GM20431 (cell line): ENCODE results near the gene AGAP9.
"Not testable (repeated sequence)": the region's sequence is repeated elsewhere in the genome, so short reads cannot be mapped to it uniquely, and the experiment has no call there.

Experiments
- in situ Hi-C: fragments of 300-500 bp; cut with MseI, MboI; formaldehyde crosslinking; loops from one replicate; pipeline ENCODE4 v1.15.0; 2020; ENCODE audit warnings: low sequenced_read_pairs; ENCODE audit not compliant: unreplicated experiment

AGAP9 gene

GRCh38 chr10:47458466-47459154 lies 64.8 kb downstream of the AGAP9 start:
- in situ Hi-C loops: no loop called here

- in situ Hi-C loops: no loop called here
These were observed 65.6 kb downstream of the AGAP9 start for GRCh38 chr10:47457826-47458225.

DNA sequence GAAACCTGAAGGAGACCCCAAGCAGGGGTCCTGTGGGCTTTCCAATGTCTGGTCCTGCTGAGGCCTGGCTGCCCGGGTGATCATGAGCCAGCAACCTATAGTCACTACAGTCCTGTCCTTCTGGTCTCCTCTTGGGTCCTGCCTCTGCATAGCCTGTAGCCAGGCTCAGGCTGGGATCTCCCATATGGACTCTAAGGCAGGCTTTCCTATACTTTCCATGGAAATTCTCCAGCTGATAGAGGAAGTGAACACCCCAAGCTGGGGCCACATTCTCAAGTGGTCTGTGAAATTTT lies 66.0 kb downstream of the AGAP9 start:
- in situ Hi-C loops: no loop called here

DNA sequence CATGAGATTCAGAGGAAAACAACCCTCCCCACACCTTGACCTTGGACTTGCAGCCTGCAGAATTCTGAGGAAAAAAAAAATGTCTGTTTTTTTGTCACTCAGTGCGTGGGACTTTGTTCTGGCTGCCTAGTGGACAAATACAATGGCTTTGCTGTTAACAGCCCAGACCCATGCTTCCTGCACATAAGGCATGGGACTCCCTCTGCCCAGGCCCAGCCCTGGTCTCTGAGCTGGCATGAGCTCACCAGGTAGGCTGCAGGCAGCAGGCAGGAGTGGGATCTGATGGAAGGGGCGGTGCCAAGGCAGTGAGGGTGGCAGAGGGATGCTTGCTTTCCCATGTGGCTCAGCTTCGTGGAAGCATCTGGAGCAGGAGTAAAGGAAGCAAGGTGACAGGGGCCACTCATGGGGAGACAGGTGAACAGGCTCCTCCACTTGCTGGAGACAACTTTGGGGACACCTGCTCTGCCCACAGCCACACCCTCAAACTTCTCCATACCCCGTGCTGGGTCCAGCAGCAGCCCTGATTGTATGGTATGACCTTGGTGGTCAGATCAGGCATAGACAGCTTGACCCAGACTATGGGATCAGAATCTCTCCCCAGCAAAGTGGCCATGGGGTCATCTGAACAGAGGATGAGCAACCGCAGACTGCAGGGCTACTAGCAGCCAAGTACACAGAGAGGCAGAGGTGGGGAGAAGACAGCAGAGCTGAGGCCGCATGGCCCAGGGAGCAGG lies 66.5 kb downstream of the AGAP9 start:
- in situ Hi-C loops: no loop called here

GRCh38 chr10:47456079-47456785 lies 67.2 kb downstream of the AGAP9 start:
- in situ Hi-C loops: no loop called here

DNA sequence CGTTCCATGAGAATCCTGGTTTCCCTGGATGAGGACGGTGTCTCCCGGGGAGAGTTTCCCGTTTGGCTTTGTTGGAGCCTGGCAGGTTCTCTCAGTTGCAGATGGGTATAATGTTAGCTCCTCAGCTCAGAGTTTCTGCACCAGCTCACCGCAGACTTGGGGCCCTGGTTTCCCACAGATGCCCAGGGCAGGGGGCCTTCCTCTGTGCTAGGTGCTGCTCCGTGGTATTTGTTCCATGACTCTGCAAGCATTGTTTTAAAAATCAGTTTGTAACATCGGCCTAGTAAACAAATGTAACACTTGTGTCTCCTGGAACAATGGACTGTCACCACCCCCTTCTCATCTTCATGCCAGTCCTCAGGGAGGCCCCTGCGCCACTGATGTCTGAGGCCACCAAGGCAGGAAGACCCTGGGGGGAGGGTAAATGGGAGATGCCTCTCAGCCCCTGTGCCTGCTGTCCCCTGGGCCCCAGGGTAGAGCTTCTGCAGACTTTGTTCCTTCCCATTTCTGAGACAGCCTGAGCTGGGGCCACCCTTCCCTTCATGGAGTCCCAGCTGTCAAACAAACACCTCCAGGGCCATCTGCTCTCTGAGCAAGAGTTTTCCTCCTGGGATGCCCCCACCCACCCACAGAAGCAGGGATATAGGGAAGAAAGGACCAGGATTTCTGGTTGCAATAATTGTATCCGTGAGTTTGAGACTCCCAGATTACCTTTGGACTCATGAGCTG lies 67.9 kb downstream of the AGAP9 start:
- in situ Hi-C loops: not testable (repeated sequence)

DNA sequence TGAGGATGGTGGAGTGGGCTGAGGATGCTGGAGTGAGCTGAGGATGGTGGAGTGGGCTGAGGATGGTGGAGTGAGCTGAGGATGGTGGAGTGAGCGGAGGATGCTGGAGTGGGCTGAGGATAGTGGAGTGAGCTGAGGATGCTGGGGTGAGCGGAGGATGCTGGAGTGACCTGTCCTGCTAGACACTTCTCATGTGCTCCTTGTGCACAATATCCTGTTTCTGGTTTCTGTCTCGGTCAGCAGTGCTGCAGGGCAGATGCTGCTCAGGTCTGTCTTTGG lies 68.7 kb downstream of the AGAP9 start:
- in situ Hi-C loops: no loop called here

DNA sequence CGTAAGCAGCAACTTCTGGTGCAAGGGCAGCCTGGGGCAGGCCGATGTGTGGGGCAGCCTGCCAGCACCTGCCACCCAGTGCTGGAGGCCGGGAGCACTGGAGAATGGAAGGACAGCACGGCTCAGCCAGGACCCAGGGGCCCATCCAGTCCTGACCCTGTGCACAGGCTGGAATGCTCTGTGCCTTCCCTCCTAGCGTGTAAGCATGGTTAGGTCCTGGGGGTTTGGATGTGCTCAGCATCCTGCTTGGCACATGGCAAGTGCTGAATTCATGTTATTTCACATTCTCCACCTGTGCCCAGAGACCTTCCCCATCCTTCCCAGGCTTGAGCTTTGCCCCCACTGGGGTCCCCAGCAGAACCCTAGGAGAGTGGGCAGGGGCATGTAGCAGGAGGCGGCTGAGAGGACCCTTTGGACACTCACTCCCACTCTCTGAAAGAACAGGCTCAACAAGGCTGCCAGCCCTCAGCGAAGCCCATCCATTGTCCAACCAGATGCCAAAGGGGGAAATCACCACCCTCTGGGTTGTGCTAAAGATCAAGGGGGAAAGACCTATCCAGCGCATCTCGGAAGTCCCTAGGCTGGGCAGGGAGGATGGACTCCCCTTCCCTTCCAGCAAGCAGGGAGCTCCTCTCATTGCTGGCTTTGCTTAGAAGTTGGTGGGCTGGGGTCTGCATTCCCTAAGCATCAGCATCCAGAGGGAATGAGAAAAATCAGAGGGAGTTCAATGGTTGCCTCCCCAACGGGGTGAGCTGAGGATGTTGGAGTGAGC lies 69.2 kb downstream of the AGAP9 start:
- in situ Hi-C loops: no loop called here

DNA sequence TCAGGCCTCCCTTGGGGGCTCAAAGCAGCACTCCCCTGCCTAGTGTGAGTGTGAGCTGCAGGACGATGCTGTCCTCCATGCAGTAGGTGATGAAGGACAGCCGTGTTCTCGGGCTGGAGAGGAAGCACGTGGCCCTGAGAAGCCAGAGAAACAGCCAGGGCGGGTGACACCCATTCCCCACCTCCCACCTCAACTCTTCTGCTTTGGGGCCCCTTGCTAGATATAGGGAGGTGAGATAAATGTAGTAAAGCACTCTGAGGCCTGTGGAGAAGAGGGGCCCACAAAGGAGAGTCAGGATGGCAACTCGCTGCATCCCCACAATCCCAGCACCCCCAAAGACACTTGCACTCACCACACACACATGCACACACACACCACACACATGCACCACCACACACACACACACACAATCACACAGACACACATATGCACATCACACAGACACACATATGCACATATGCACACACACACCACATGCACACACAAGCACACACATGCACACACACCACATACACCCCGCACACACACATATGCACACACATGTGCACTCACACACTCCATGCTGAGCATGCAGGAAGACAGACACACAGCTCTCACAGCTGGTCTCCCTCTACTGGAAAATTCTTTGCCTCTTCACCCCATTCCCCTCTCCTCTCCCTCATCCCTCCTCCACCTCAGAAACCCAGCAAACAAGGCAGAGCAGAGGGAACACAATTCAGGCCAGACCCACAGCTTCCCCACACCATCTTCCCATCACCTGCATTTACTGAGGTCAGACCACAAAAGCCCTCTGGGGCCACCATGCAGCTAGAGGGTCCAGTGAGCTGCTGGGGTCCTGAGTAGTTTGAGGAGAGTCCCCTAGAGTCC lies 70.1 kb downstream of the AGAP9 start:
- in situ Hi-C loops: no loop called here

DNA sequence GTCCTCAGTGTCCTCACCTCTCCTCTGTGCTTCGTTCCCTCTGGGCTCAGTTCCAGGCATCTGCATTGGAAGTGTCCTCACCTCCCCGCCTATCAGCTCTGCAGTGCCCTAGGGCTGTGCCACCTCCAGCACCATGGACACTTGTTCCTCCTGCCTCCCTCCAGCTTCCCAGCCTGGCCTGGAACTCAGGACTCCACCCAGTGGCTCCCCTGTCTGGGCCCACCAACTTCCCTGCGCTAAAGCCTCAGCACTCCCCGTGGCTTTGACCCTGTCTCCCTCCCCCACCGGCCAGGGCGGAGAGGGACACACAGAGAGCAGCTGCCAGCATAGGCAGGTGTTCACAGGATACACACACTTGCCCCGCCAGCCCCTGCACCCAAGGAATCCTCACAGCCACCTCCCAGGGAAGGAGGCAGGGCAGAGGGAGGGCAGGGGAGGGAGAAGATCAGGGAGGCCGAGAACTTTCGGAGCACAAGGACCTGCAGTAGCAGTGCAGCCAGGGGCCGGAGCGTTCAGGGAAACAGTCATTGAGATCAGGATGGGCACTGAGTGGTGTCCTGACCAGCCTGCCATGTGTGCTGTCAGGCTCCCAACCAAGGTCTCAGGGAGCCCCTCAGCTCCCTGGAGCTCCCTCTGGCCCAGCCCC lies 70.8 kb downstream of the AGAP9 start:
- in situ Hi-C loops: no loop called here

GRCh38 chr10:47451998-47452494 lies 71.4 kb downstream of the AGAP9 start:
- in situ Hi-C loops: no loop called here
